GM21723 (cell line): Measurements from ENCODE around the gene SLC24A3.

Experiments used
- ATAC-seq: cut with Tn5 transposase; IDR thresholded peaks from one replicate; pipeline ENCODE4 v1.9.1; 2021; ENCODE audit warnings: mild to moderate bottlenecking, moderate library complexity; ENCODE audit not compliant: unreplicated experiment

Gene SLC24A3

GRCh38 chr20:19336631-19337030 lies 124.2 kb downstream of the SLC24A3 start:
- ATAC-seq: no peak

GRCh38 chr20:19338380-19338779 lies 125.9 kb downstream of the SLC24A3 start:
- no peak for ATAC-seq

- ATAC-seq: no peak
Observed at GRCh38 chr20:19338960-19339359, 126.5 kb downstream of the SLC24A3 start.

GRCh38 chr20:19341348-19342053 lies 129.1 kb downstream of the SLC24A3 start:
- no peak for ATAC-seq

- no peak for ATAC-seq
Observed at GRCh38 chr20:19344341-19344740, 131.9 kb downstream of the SLC24A3 start.

- peak; percentile 55 for ATAC-seq
Observed at GRCh38 chr20:19347943-19348456, 135.6 kb downstream of the SLC24A3 start.

- ATAC-seq: no peak
Observed at GRCh38 chr20:19348582-19348981, 136.1 kb downstream of the SLC24A3 start.

- ATAC-seq: no peak
Observed at GRCh38 chr20:19349879-19350278, 137.4 kb downstream of the SLC24A3 start.

- no peak for ATAC-seq
Observed at GRCh38 chr20:19351542-19351941, 139.1 kb downstream of the SLC24A3 start.

GRCh38 chr20:19354950-19355349 lies 142.5 kb downstream of the SLC24A3 start:
- no peak for ATAC-seq

GRCh38 chr20:19361790-19362189 lies 149.3 kb downstream of the SLC24A3 start:
- ATAC-seq: no peak

GRCh38 chr20:19363476-19363875 lies 151.0 kb downstream of the SLC24A3 start:
- ATAC-seq: no peak

GRCh38 chr20:19367591-19367990 lies 155.1 kb downstream of the SLC24A3 start:
- ATAC-seq: no peak

GRCh38 chr20:19368351-19368750 lies 155.9 kb downstream of the SLC24A3 start:
- no peak for ATAC-seq

GRCh38 chr20:19370076-19371075 lies 157.9 kb downstream of the SLC24A3 start:
- no peak for ATAC-seq

GRCh38 chr20:19371112-19371511 lies 158.7 kb downstream of the SLC24A3 start:
- ATAC-seq: no peak

- no peak for ATAC-seq
Observed at GRCh38 chr20:19374216-19374615, 161.8 kb downstream of the SLC24A3 start.

- ATAC-seq: no peak
Observed at GRCh38 chr20:19375395-19375794, 163.0 kb downstream of the SLC24A3 start.

- ATAC-seq: no peak
Observed at GRCh38 chr20:19375801-19376200, 163.4 kb downstream of the SLC24A3 start.

GRCh38 chr20:19376451-19377229 lies 164.2 kb downstream of the SLC24A3 start:
- ATAC-seq: no peak

GRCh38 chr20:19378058-19378457 lies 165.6 kb downstream of the SLC24A3 start:
- ATAC-seq: no peak
